ENCODE measurements around the gene CLIP2.

- TF ChIP-seq POLR2A (IDR thresholded peaks at IDR 0.05), result no peak
- TF ChIP-seq CTCF (IDR thresholded peaks at IDR 0.05), result no peak
- TF ChIP-seq EP300 (IDR thresholded peaks at IDR 0.05; ENCODE audit: low read depth), result no peak
Observed at GRCh38 chr7:74254858-74255379, 34.3 kb upstream of the CLIP2 start.

Data from transverse colon (tissue), 3 donors.